ENCODE data around the gene LUC7L3.

LUC7L3 gene

DNA sequence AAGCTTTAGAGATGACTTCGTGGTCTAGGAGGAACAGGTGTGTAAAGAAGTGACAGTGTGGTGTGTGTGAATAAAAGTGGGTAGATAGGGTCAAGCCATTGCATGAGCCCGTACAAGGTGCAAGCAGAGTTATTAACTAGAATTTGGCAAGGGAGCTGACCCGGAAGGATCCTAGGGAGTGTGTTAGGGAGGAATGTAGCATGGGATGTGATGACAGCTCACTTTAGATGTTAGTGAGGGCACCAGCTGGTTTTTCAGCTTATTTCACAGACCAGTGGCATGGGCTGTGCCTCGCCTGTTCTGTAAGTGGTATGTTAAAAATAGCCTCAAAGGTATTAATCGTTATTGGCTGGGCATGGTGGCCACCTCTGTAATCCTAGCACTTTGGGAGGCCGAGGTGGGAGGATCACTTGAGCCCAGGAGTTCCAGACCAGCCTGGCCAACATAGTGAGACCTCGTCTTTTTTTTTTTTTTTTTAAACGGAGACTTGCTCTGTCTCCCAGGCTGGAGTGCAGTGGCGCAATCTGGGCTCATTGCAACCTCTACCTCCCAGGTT is 39.7 kb downstream of the LUC7L3 start:
- 83 to 89% methylated on average over 9 of the region's 9 CpGs for WGBS, 2 experiments

DNA sequence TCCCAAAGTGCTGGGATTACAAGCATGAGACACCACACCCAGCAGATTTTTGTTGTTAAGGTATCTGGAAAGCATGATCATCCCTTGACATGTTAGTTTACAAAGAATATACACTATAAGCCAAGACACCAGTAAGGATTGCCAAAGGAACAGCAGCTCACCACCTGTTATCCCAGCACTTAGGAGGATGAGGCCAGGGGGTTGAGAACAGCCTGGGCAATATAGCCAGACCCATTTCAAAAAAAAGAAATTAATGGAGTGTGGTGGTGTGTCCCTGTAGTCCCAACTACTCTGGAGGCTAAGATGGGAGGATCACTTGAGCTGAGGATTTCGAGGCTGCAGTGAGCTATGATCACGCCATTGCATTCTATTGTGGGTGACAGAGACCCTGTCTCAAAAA is 42.8 kb downstream of the LUC7L3 start:
- WGBS, 2 experiments = 89 to 100% methylated on average over 2 of the region's 2 CpGs
- Histone ChIP-seq H3K27me3 (ENCODE audit: control insufficient read depth, insufficient read depth, low read length, poor library complexity, severe bottlenecking) (no peaks in the 10 kb centered on the region), H3K9me3 (ENCODE audit: control insufficient read depth, low read length) (no peaks in the 10 kb centered on the region), H3K4me1 (ENCODE audit: control insufficient read depth, insufficient read depth, low read length) (peaks cover 11% of the 10 kb centered on the region), H3K4me3 (ENCODE audit: insufficient read depth, low read depth, low read length) (no peak overlapping the region), H3K27ac (ENCODE audit: insufficient read depth, low read depth, low read length, poor library complexity, severe bottlenecking) (no peak overlapping the region), H3K36me3 (ENCODE audit: control insufficient read depth, insufficient read depth, low read length) (no peaks in the 10 kb centered on the region)

More for the DNA sequence above, 39.7 kb downstream of the LUC7L3 start:
- Histone ChIP-seq H3K36me3 (ENCODE audit: control insufficient read depth, insufficient read depth, low read length) (no peaks in the 10 kb centered on the region), H3K27me3 (ENCODE audit: control insufficient read depth, insufficient read depth, low read length, poor library complexity, severe bottlenecking) (no peaks in the 10 kb centered on the region), H3K4me3 (ENCODE audit: insufficient read depth, low read depth, low read length) (no peak overlapping the region), H3K4me1 (ENCODE audit: control insufficient read depth, insufficient read depth, low read length) (peaks cover 7% of the 10 kb centered on the region), H3K9me3 (ENCODE audit: control insufficient read depth, low read length) (no peaks in the 10 kb centered on the region), H3K27ac (ENCODE audit: insufficient read depth, low read depth, low read length, poor library complexity, severe bottlenecking) (no peak overlapping the region)

DNA sequence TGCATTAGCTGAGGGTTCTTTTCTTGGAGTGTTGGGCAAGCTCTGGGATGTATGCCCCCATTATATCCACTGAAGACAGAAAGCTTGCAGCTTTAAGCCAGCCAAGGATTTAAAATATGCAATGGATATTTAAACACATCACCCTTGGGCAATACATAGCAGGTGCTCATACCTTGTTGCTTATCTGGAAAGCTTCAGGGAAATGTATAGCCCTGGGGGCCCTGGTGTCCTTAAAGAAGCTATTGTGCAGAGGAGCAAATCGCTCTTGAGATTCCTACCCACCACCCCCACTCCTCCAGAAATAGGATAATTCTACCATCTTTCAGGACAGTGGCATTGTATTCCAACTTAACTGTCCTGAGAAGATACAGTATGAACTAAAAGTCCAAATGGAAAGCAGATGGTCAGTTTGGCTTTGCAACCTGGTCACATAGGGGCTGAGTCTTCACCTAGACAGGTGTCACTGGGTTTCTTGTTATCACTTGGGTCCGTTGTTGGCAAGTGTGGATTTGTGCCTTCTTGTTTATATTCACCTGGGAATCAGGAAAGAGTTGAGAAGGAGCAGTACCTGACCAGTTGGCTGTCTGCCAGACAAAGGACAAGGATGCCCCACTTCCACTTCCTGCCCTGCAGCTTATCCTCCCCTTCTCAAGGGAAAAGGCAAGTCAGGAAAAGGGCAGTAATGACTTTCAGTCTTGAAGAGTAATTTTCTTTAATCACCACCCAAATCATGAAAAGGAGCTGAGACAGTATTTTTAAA is 44.5 kb downstream of the LUC7L3 start:
- H3K27me3 ChIP-seq (ENCODE audit: control insufficient read depth, insufficient read depth, low read length, poor library complexity, severe bottlenecking) = no peaks in the 10 kb centered on the region
- H3K36me3 ChIP-seq (ENCODE audit: control insufficient read depth, insufficient read depth, low read length) = no peaks in the 10 kb centered on the region
- no peak overlapping the region for H3K27ac ChIP-seq (ENCODE audit: insufficient read depth, low read depth, low read length, poor library complexity, severe bottlenecking)
- WGBS, 2 experiments = 82 to 85% methylated on average over 2 of the region's 2 CpGs
- H3K4me3 ChIP-seq (ENCODE audit: insufficient read depth, low read depth, low read length) = no peak overlapping the region
- peaks cover 11% of the 10 kb centered on the region for H3K4me1 ChIP-seq (ENCODE audit: control insufficient read depth, insufficient read depth, low read length)
- no peaks in the 10 kb centered on the region for H3K9me3 ChIP-seq (ENCODE audit: control insufficient read depth, low read length)

DNA sequence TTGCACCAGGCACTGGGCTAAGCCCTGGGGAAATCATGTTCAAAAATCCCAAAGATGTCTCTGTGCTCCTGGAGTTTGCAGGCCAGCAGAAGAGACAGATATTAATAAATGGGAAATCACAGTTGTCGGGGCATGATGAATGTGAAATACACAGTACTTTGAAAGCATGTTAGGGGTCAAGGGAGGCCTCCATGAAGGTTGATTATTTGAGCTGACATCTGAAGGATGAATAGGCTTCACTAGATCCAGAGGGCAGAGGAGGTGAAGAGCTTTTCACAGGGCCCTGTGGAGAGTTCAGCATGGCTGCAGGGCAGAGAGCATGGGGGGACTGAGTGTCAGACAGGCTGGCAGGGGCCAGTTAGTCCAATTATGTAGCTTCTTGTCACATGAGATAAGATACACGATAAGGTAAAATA is 45.3 kb downstream of the LUC7L3 start:
- no peaks in the 10 kb centered on the region for H3K36me3 ChIP-seq (ENCODE audit: control insufficient read depth, insufficient read depth, low read length)
- no peaks in the 10 kb centered on the region for H3K27me3 ChIP-seq (ENCODE audit: control insufficient read depth, insufficient read depth, low read length, poor library complexity, severe bottlenecking)
- no peaks in the 10 kb centered on the region for H3K9me3 ChIP-seq (ENCODE audit: control insufficient read depth, low read length)
- H3K27ac ChIP-seq (ENCODE audit: insufficient read depth, low read depth, low read length, poor library complexity, severe bottlenecking) = no peak overlapping the region
- WGBS, 2 experiments = 79 to 85% methylated on average over 1 to 2 of the region's 2 CpGs
- H3K4me1 ChIP-seq (ENCODE audit: control insufficient read depth, insufficient read depth, low read length) = peaks cover 11% of the 10 kb centered on the region
- no peak overlapping the region for H3K4me3 ChIP-seq (ENCODE audit: insufficient read depth, low read depth, low read length)

DNA sequence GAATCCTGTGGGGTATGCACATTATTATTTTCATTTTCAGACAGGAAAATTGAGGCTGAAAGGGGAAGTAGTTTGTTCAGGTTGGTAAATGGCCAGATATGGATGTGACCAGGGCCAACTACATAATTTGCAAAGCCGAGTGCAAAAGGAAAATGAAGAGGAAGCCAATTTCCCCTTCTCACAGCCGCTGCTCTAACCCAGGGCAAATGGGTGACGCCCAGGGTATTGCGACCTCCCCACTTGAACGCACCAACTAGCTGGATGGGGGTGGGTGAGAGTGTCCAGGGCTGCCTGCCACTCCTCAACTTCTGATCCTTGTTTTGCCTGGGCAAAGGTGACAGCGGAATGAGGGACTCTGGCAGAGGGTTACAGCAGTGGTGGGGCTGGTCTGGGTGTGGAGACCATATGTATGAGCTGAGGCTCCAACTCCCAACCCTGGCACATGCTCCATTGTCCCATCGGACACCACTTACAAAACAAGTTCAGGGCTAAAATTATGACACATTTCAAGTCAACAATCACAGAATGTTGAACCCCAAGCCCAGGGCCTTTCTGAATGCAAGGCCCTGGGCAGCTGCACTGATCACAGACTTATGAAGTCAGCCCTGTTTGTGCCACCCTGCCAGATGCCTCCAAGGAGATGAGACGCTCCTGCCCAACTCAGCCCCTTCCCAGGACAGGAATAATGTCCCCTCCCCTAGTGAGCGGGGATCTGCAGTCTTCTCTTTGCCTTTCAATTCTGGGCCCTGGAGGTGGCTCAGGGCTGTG is 46.2 kb downstream of the LUC7L3 start:
- 89 to 90% methylated on average over 9 of the region's 9 CpGs for WGBS, 2 experiments
- H3K27me3 ChIP-seq (ENCODE audit: control insufficient read depth, insufficient read depth, low read length, poor library complexity, severe bottlenecking) = no peaks in the 10 kb centered on the region
- no peak overlapping the region for H3K27ac ChIP-seq (ENCODE audit: insufficient read depth, low read depth, low read length, poor library complexity, severe bottlenecking)
- no peak overlapping the region for H3K4me3 ChIP-seq (ENCODE audit: insufficient read depth, low read depth, low read length)
- no peaks in the 10 kb centered on the region for H3K36me3 ChIP-seq (ENCODE audit: control insufficient read depth, insufficient read depth, low read length)
- no peaks in the 10 kb centered on the region for H3K9me3 ChIP-seq (ENCODE audit: control insufficient read depth, low read length)
- peaks cover 11% of the 10 kb centered on the region for H3K4me1 ChIP-seq (ENCODE audit: control insufficient read depth, insufficient read depth, low read length)

DNA sequence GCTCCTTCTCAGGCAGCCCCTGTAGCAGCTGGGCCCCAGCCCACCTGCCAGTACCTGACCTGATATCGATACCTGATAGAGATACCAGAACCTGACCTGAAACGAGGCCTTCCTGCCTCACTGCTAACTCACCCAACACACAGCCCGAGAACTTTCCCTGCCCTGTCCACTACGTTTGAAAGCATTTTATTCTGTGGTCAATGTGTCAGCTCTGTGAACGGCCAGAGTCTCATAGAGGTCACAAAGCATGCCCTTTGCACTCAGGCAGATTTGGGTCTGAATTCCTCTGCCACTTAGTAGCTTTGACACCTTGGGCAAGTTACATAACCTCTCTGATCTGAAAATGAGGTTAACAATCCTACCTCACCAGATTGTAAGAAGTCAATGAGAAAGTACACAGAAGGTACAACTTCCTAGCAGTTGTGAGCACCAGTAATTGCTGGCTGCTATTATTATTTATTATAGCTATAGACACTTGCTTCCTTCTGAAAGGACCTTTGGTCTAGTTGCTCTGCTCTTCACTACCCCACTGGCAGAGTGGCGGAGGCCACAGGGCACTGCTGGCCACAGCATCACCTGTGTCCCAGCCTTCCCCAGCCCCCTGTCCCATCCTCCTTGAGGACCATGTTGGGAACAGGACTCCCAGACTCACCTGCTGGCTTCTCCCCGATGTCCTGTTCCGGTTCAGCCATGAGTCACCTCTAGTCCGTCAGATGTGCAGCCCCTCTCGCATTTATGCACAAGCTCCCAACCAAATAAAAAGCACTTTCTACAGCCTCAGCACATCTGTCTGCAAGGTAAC is 47.0 kb downstream of the LUC7L3 start:
- Histone ChIP-seq H3K9me3 (ENCODE audit: control insufficient read depth, low read length) (no peaks in the 10 kb centered on the region), H3K36me3 (ENCODE audit: control insufficient read depth, insufficient read depth, low read length) (no peaks in the 10 kb centered on the region), H3K4me3 (ENCODE audit: insufficient read depth, low read depth, low read length) (no peak overlapping the region), H3K27me3 (ENCODE audit: control insufficient read depth, insufficient read depth, low read length, poor library complexity, severe bottlenecking) (no peaks in the 10 kb centered on the region), H3K4me1 (ENCODE audit: control insufficient read depth, insufficient read depth, low read length) (peaks cover 11% of the 10 kb centered on the region), H3K27ac (ENCODE audit: insufficient read depth, low read depth, low read length, poor library complexity, severe bottlenecking) (no peak overlapping the region)
- WGBS, 2 experiments = 90 to 91% methylated on average over 10 of the region's 10 CpGs

DNA sequence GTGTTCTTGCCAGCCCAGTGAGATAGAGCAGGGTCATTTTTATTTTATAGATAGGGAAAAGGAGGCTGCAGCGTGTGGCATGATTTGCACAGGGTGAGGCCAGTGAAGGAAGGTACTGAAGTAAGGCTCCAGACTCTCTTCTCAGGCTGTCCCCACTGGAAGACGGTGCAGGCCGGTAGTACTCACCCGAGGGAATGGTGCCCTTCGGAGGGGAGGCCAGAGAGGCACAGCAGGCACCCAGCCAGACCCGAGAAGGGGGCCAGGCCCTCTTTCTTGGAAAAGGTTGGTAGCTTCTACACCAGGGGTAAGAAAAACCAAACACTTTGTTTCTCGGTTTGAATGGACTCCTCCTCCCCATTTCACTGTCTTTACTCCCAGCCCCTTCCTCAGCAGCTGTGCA is 47.6 kb downstream of the LUC7L3 start:
- H3K4me3 ChIP-seq (ENCODE audit: insufficient read depth, low read depth, low read length) = no peak overlapping the region
- no peak overlapping the region for H3K27ac ChIP-seq (ENCODE audit: insufficient read depth, low read depth, low read length, poor library complexity, severe bottlenecking)
- WGBS, 2 experiments = 84 to 88% methylated on average over 7 of the region's 7 CpGs

DNA sequence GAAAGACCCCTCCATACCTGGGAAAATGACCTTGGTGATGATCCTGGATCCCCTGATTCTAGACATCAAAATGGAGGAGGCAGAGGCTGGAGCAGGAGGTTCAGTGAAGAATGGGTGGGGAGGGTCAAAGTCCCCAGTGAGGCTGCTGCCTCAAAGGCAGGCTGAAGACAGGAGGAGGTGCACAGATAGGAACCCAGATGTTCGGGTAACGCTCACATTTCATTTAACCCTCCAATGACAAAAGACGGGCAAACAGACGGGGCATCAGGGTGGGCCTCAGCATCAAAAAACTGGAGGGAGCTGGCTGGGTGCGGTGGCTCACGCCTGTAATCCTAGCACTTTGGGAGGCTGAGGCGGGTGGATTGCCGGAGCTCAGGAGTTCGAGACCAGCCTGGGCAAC is 48.0 kb downstream of the LUC7L3 start, which contains the start of gene ANKRD40CL:
ANKRD40CL (minus strand) TSS at position 73 of the 400 bp plus-strand sequence. CDS start 605 bp downstream, outside the sequence.
- H3K27ac ChIP-seq (ENCODE audit: insufficient read depth, low read depth, low read length, poor library complexity, severe bottlenecking) = no peak within 1 kb of the TSS
- no peaks in the 10 kb centered on the region for H3K36me3 ChIP-seq (ENCODE audit: control insufficient read depth, insufficient read depth, low read length)
- H3K27me3 ChIP-seq (ENCODE audit: control insufficient read depth, insufficient read depth, low read length, poor library complexity, severe bottlenecking) = no peaks in the 10 kb centered on the region
- H3K4me3 ChIP-seq (ENCODE audit: insufficient read depth, low read depth, low read length) = no peak within 1 kb of the TSS
- H3K9me3 ChIP-seq (ENCODE audit: control insufficient read depth, low read length) = no peaks in the 10 kb centered on the region
- 91% methylated on average over 9 of the region's 9 CpGs for WGBS, 2 experiments
- peaks cover 11% of the 10 kb centered on the region for H3K4me1 ChIP-seq (ENCODE audit: control insufficient read depth, insufficient read depth, low read length)

More for the DNA sequence above, 47.6 kb downstream of the LUC7L3 start:
- peaks cover 11% of the 10 kb centered on the region for H3K4me1 ChIP-seq (ENCODE audit: control insufficient read depth, insufficient read depth, low read length)
- H3K9me3 ChIP-seq (ENCODE audit: control insufficient read depth, low read length) = no peaks in the 10 kb centered on the region
- H3K36me3 ChIP-seq (ENCODE audit: control insufficient read depth, insufficient read depth, low read length) = no peaks in the 10 kb centered on the region
- H3K27me3 ChIP-seq (ENCODE audit: control insufficient read depth, insufficient read depth, low read length, poor library complexity, severe bottlenecking) = no peaks in the 10 kb centered on the region

DNA sequence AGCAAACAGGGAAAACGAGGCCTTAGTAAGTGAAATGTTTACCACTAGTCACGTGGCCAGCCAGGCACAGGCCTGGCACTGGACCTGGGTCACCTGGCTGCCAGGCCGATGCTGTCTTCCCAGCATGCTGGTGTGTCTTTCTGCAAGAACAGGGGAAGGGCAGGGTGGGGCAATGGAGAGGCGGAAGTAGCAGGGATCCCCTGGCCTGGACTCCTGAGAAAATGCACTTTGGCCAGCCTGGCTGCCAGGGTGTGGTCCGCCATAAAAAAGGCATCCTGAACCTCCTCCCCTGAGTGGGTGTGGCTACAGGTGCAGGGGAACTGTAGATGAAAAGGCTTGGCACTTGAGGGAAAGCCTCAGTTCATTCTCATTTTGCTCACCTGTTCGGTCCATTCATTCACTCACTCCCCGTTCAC is 49.0 kb downstream of the LUC7L3 start:
- Histone ChIP-seq H3K27me3 (ENCODE audit: control insufficient read depth, insufficient read depth, low read length, poor library complexity, severe bottlenecking) (no peaks in the 10 kb centered on the region), H3K4me1 (ENCODE audit: control insufficient read depth, insufficient read depth, low read length) (peaks cover 9% of the 10 kb centered on the region), H3K27ac (ENCODE audit: insufficient read depth, low read depth, low read length, poor library complexity, severe bottlenecking) (no peak overlapping the region), H3K9me3 (ENCODE audit: control insufficient read depth, low read length) (no peaks in the 10 kb centered on the region), H3K36me3 (ENCODE audit: control insufficient read depth, insufficient read depth, low read length) (no peaks in the 10 kb centered on the region), H3K4me3 (ENCODE audit: insufficient read depth, low read depth, low read length) (no peak overlapping the region)
- 81 to 84% methylated on average over 7 of the region's 7 CpGs for WGBS, 2 experiments
